Large intestine (tissue), 3 donors: ENCODE results near the gene KCNJ5. TPM values are rescaled to one million over a fixed set of nuclear protein-coding genes. Genes with fewer than 3 reads are reported as not detected.

Experiments
- DNase-seq, 2 donors: peaks; one replicate each; pipeline versions ENCODE4 v3.0.0 to v3.0.0-alpha.2; 2013
- H3K27ac ChIP-seq: one replicate; pipeline ENCODE4 v1.5.1; 2013; ENCODE audit warnings: low read length
- H3K27me3 ChIP-seq: 2 replicates; pipeline ENCODE4 v1.6.1; 2013; ENCODE audit warnings: low read length; ENCODE audit not compliant: control insufficient read depth, insufficient read depth
- H3K36me3 ChIP-seq: 2 replicates; pipeline ENCODE4 v1.6.1; 2013; ENCODE audit warnings: low read length; ENCODE audit not compliant: control insufficient read depth, insufficient read depth
- H3K4me1 ChIP-seq: one replicate; pipeline ENCODE4 v1.6.1; 2013; ENCODE audit warnings: low read length; ENCODE audit not compliant: control insufficient read depth, insufficient read depth
- H3K4me3 ChIP-seq: one replicate; pipeline ENCODE4 v1.5.1; 2013; ENCODE audit warnings: low read length
- H3K9me3 ChIP-seq: one replicate; pipeline ENCODE4 v1.6.1; 2013; ENCODE audit warnings: mild to moderate bottlenecking, low read depth, low read length, moderate library complexity; ENCODE audit not compliant: control insufficient read depth
- WGBS: methylation state at CpG from one replicate; pipeline ENCODE4 v1.1.5; 2013; ENCODE audit warnings: low lambda C conversion rate; ENCODE audit not compliant: insufficient coverage; 5-methylcytosine and 5-hydroxymethylcytosine counted together
- polyA plus RNA-seq: library from polyadenylated mRNA; unstranded; fragments of 120-200 nt; gene quantifications from one replicate; pipeline ENCODE4 v1.2.1, GENCODE V29; 2013

The KCNJ5 gene
- polyA plus RNA-seq, 1 donor: 2.6 TPM

DNA sequence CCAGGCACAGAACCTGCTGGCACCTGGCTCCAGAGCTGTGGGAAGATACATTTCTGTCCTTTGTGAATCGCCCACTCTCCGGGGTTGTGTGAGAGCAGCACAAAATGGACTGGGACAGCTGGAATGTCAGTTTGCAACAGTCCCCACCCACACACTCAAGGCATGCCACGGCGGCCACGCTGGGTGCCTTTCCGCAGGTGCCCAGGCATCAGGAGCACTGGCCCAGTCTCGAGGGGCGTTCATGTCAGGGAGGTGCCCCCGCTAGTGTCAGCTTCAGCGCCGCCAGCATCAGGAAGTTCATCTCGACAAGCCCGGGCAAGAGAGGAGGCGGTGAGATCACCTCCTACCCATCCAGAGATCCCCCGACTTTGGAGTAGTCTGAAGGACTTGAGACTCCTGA lies 49.4 kb downstream of the KCNJ5 start:
- H3K36me3 ChIP-seq: no peaks in the 10 kb centered on the region
- no peaks in the 10 kb centered on the region for H3K9me3 ChIP-seq
- H3K4me3 ChIP-seq: no peak overlapping the region
- no peak overlapping the region for H3K27ac ChIP-seq
- no CpG with 5 or more reads among the region's 15 CpGs for WGBS
- DNase-seq: no peak
- no peaks in the 10 kb centered on the region for H3K27me3 ChIP-seq
- no peaks in the 10 kb centered on the region for H3K4me1 ChIP-seq

GRCh38 chr11:128941110-128941509 lies 50.0 kb downstream of the KCNJ5 start:
- no peaks in the 10 kb centered on the region for H3K9me3 ChIP-seq
- H3K27me3 ChIP-seq: no peaks in the 10 kb centered on the region
- H3K4me1 ChIP-seq: no peaks in the 10 kb centered on the region
- 100% methylated on average over 1 of the region's 8 CpGs for WGBS
- no peak overlapping the region for H3K27ac ChIP-seq
- H3K36me3 ChIP-seq: no peaks in the 10 kb centered on the region
- no peak for DNase-seq
- H3K4me3 ChIP-seq: no peak overlapping the region

DNA sequence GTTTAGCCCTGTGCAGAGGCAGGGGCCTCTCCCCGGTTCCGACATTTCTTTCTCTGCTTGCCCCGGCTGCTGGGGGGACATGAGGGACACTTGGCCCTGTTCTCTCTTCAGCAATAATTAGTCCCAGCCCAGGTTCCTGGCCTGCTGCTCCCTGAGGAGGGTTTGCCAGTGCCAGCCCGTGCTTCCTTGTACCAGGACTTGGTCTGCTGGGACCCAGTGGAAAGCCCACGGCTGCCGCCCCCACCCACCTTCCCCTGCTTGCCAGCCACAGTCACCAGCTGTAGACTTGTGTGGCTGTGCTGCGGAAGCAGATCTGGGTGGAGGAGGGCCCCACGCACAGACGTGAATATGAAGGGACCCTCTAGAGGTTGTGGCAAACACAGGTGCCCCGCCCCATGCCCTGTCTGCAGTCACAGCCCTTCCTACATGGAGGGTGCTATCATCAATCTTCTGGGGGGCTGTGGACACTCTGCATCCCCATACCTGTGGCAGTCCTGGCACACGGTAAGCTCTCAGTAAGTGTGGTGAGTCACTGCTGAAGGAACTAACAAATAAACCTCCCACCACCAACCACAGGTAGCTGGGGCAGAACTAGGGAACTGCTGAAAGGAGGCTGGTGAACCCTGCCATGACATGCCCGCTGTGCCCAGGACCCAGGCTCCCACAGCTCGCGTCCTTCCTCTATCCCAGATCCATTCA lies 50.6 kb downstream of the KCNJ5 start:
- no peaks in the 10 kb centered on the region for H3K36me3 ChIP-seq
- H3K9me3 ChIP-seq: no peaks in the 10 kb centered on the region
- H3K4me3 ChIP-seq: no peak overlapping the region
- no peaks in the 10 kb centered on the region for H3K27me3 ChIP-seq
- no peaks in the 10 kb centered on the region for H3K4me1 ChIP-seq
- H3K27ac ChIP-seq: no peak overlapping the region
- WGBS: no CpG with 5 or more reads among the region's 14 CpGs
- DNase-seq: no peak

DNA sequence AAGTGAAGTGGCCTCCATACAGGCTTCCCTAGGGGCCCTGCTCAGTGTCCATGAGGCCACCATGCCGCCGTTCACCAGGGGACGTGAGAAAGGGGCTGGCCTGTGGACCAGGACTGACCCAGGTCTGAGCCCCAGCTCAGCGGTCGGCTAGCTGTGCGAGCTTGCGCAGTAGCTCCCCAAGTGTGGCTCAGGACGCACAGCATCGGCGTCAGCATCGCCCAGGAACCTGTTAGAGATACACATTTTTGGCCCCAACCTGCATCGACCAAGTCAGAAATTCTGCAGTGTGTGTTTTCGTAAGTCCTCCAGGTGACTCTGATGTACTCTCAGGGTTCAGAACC lies 51.1 kb downstream of the KCNJ5 start:
- no peaks in the 10 kb centered on the region for H3K27me3 ChIP-seq
- H3K27ac ChIP-seq: no peak overlapping the region

GRCh38 chr11:128942817-128943427 lies 51.8 kb downstream of the KCNJ5 start, which contains the start of gene TP53AIP1:
Gene TP53AIP1 (minus strand): TSS chr11:128942871. CDS start chr11:128937818, 5,053 bp downstream.
- Histone ChIP-seq H3K27me3 (no peaks in the 10 kb centered on the region), H3K27ac (no peak within 1 kb of the TSS), H3K4me3 (no peak within 1 kb of the TSS), H3K4me1 (no peaks in the 10 kb centered on the region), H3K36me3 (no peaks in the 10 kb centered on the region), H3K9me3 (no peaks in the 10 kb centered on the region)
- DNase-seq: no peak
- WGBS: 67% methylated on average over 1 of the region's 21 CpGs

More for the DNA sequence above, 51.1 kb downstream of the KCNJ5 start:
- Histone ChIP-seq H3K4me1 (no peaks in the 10 kb centered on the region), H3K9me3 (no peaks in the 10 kb centered on the region), H3K4me3 (no peak overlapping the region), H3K36me3 (no peaks in the 10 kb centered on the region)
- no CpG with 5 or more reads among the region's 13 CpGs for WGBS
- DNase-seq: no peak

DNA sequence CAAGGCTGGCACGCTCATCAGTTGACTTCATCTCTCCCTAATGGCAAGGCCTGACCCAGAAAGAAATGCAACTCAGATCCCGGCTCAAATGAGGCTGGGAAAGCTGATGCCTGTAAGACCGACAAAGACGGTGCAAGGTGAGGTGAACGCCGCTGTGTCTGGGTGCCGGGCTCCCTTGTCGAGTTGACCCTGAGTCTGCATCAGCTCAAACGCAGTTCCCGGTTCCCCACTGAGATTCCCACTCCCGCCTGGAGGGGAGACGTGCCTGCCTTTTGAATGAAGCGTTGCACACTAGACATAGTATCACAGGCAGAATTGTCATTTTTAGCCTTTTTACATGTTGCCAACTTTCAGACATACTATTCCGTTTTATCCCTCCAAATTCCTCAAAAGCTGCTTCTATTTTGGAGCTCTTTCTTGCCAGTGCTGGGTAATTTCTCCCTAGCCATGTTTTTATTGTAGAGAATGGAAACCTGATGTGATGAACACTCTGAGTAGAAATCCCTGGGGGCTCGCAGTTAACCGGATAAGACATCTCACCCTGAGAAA lies 52.3 kb downstream of the KCNJ5 start:
- Histone ChIP-seq H3K27ac (no peak overlapping the region), H3K4me3 (no peak overlapping the region), H3K4me1 (no peaks in the 10 kb centered on the region), H3K36me3 (no peaks in the 10 kb centered on the region), H3K27me3 (no peaks in the 10 kb centered on the region), H3K9me3 (no peaks in the 10 kb centered on the region)
- no peak for DNase-seq
- 60% methylated on average over 1 of the region's 16 CpGs for WGBS

DNA sequence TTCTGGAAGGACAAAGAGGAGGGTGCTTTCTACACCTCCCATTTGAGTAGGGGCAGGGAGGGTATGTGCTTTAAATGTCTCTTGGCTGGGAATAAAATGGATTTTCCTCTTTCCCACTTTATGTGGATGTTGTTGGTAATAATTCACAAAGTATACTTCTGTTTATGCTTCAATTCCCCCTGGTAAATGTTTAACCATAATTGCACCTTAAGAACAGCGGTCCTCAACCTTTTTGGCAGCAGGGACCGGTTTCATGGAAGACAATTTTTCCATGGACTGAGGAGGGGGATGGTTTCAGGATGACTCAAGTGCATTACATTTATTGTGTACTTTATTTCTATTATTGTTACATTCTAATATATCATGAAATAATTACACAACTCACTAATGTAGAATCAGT lies 55.5 kb downstream of the KCNJ5 start:
- Histone ChIP-seq H3K27me3 (no peaks in the 10 kb centered on the region), H3K36me3 (no peaks in the 10 kb centered on the region), H3K27ac (no peak overlapping the region), H3K4me3 (no peak overlapping the region), H3K4me1 (no peaks in the 10 kb centered on the region), H3K9me3 (no peaks in the 10 kb centered on the region)
- DNase-seq: no peak
- WGBS: 20% methylated on average over 1 of the region's 2 CpGs

GRCh38 chr11:128947773-128948172 lies 56.6 kb downstream of the KCNJ5 start:
- no peaks in the 10 kb centered on the region for H3K36me3 ChIP-seq
- no peak overlapping the region for H3K4me3 ChIP-seq
- no peaks in the 10 kb centered on the region for H3K4me1 ChIP-seq
- no peaks in the 10 kb centered on the region for H3K27me3 ChIP-seq
- no peak for DNase-seq
- no peak overlapping the region for H3K27ac ChIP-seq
- no CpG with 5 or more reads among the region's 2 CpGs for WGBS
- no peaks in the 10 kb centered on the region for H3K9me3 ChIP-seq

DNA sequence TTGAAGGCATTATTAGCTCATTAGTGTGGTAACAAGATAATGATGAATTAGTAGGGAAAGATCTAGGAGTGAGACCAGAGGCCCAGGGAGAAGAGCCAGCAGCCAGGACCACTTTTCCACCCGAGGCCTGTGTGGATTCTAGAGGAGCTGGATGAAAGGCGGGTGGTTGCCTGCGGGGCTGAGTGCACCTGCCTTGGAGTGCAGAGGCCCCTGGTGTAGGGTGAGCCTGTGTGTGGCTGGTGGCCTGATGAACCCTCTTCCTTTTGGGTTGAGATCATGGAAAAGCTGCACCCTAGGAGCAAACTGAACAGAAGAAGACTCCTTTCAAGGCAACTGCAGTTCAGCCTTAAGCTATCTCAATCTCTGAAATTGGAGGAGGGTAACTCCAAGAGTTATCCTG lies 57.4 kb downstream of the KCNJ5 start:
- no peaks in the 10 kb centered on the region for H3K4me1 ChIP-seq
- no CpG with 5 or more reads among the region's 3 CpGs for WGBS
- H3K27ac ChIP-seq: no peak overlapping the region
- DNase-seq: no peak
- no peaks in the 10 kb centered on the region for H3K9me3 ChIP-seq
- no peaks in the 10 kb centered on the region for H3K27me3 ChIP-seq
- no peaks in the 10 kb centered on the region for H3K36me3 ChIP-seq
- no peak overlapping the region for H3K4me3 ChIP-seq

GRCh38 chr11:128949791-128950454 lies 58.8 kb downstream of the KCNJ5 start:
- H3K36me3 ChIP-seq: no peaks in the 10 kb centered on the region
- H3K9me3 ChIP-seq: no peaks in the 10 kb centered on the region
- no peaks in the 10 kb centered on the region for H3K27me3 ChIP-seq
- no CpG with 5 or more reads among the region's 13 CpGs for WGBS
- H3K4me1 ChIP-seq: no peaks in the 10 kb centered on the region
- no peak overlapping the region for H3K4me3 ChIP-seq
- no peak overlapping the region for H3K27ac ChIP-seq
- no peak for DNase-seq
